Left kidney (tissue), 8 donors: ENCODE measurements around the gene SMCO1. TPM values are rescaled to one million over a fixed set of nuclear protein-coding genes. Genes with fewer than 3 reads are reported as not detected.
"Not testable (repeated sequence)": the region's sequence is repeated elsewhere in the genome, so short reads cannot be mapped to it uniquely, and the experiment has no call there.

Experiments
- DNase-seq: peaks from one replicate; pipeline ENCODE4 v3.0.0-alpha.2; 2013
- long read RNA-seq, 8 donors: transcript quantifications; one replicate each; lab custom pipeline, GENCODE V29; 2026
- polyA plus RNA-seq: library from polyadenylated mRNA; unstranded; fragments of 120-200 nt; gene quantifications from one replicate; pipeline ENCODE4 v1.2.1, GENCODE V29; 2013; ENCODE audit not compliant: insufficient read length

The SMCO1 gene
- not detected for polyA plus RNA-seq
- long read RNA-seq, donor 1: 0 reads
- long read RNA-seq, donor 2: 0 reads
- long read RNA-seq, donor 3: 0 reads
- long read RNA-seq, donor 4: 0 reads
- long read RNA-seq, donor 5: 0 reads
- long read RNA-seq, donor 6: 0 reads
- long read RNA-seq, donor 7: 0 reads
- long read RNA-seq, donor 8: 0 reads

- DNase-seq: no peak
Observed at GRCh38 chr3:196514913-196515621, at the start of gene SMCO1. Gene SMCO1 (minus strand): TSS chr3:196515346. CDS start chr3:196515209, 137 bp downstream.

GRCh38 chr3:196563721-196564225 is 48.6 kb upstream of the SMCO1 start:
- DNase-seq: no peak

- DNase-seq: no peak
Observed at GRCh38 chr3:196559826-196560225, 44.7 kb upstream of the SMCO1 start.

GRCh38 chr3:196558476-196558875 is 43.3 kb upstream of the SMCO1 start:
- DNase-seq: no peak

GRCh38 chr3:196557236-196557635 is 42.1 kb upstream of the SMCO1 start:
- DNase-seq: no peak

GRCh38 chr3:196555295-196555694 is 40.1 kb upstream of the SMCO1 start:
- DNase-seq: no peak

GRCh38 chr3:196554205-196554604 is 39.1 kb upstream of the SMCO1 start:
- no peak for DNase-seq

- DNase-seq: no peak
Observed at GRCh38 chr3:196553551-196553950, 38.4 kb upstream of the SMCO1 start.

GRCh38 chr3:196552253-196552652 is 37.1 kb upstream of the SMCO1 start:
- no peak for DNase-seq

- DNase-seq: not testable (repeated sequence)
Observed at GRCh38 chr3:196550172-196550571, 35.0 kb upstream of the SMCO1 start.

GRCh38 chr3:196549312-196549711 is 34.2 kb upstream of the SMCO1 start:
- DNase-seq: not testable (repeated sequence)

GRCh38 chr3:196547067-196547466 is 31.9 kb upstream of the SMCO1 start:
- DNase-seq: no peak

GRCh38 chr3:196546537-196546936 is 31.4 kb upstream of the SMCO1 start:
- no peak for DNase-seq

- no peak for DNase-seq
Observed at GRCh38 chr3:196544491-196544992, 29.4 kb upstream of the SMCO1 start.

- no peak for DNase-seq
Observed at GRCh38 chr3:196541684-196542445, 26.7 kb upstream of the SMCO1 start.

GRCh38 chr3:196537319-196537984 is 22.3 kb upstream of the SMCO1 start:
- DNase-seq: no peak

- no peak for DNase-seq
Observed at GRCh38 chr3:196533260-196533681, 18.1 kb upstream of the SMCO1 start.

- DNase-seq: no peak
Observed at GRCh38 chr3:196531418-196531817, 16.3 kb upstream of the SMCO1 start.

- peak; percentile 53 for DNase-seq
Observed at GRCh38 chr3:196528639-196529233, 13.6 kb upstream of the SMCO1 start.

- DNase-seq: no peak
Observed at GRCh38 chr3:196525141-196525540, 10.0 kb upstream of the SMCO1 start.

GRCh38 chr3:196524527-196524926 is 9.4 kb upstream of the SMCO1 start:
- no peak for DNase-seq

GRCh38 chr3:196523841-196524240 is 8.7 kb upstream of the SMCO1 start:
- no peak for DNase-seq
